ENCODE measurements around the gene B3GALNT2.
"Not testable (repeated sequence)": the region's sequence is repeated elsewhere in the genome, so short reads cannot be mapped to it uniquely, and the experiment has no call there.

The B3GALNT2 gene

DNA sequence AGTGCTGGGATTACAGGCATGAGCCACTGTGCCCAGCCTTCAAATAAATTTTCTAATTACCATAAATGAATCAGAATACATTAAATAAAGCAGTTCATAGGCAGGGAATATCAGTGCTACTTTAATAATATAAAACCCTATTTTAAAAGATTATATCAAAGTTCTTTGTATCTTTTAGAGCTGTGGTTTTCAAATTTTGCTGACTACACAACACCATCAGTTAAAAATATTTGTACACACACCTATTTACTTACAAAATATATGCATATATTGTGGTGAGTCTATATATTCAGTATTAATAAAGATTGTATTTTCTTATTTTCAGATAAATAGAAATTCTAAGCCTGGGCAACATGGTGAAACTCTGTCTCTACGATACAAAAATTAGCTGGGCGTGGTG, 18.7 kb downstream of the B3GALNT2 start:
- TF ChIP-seq, protein P1, sequence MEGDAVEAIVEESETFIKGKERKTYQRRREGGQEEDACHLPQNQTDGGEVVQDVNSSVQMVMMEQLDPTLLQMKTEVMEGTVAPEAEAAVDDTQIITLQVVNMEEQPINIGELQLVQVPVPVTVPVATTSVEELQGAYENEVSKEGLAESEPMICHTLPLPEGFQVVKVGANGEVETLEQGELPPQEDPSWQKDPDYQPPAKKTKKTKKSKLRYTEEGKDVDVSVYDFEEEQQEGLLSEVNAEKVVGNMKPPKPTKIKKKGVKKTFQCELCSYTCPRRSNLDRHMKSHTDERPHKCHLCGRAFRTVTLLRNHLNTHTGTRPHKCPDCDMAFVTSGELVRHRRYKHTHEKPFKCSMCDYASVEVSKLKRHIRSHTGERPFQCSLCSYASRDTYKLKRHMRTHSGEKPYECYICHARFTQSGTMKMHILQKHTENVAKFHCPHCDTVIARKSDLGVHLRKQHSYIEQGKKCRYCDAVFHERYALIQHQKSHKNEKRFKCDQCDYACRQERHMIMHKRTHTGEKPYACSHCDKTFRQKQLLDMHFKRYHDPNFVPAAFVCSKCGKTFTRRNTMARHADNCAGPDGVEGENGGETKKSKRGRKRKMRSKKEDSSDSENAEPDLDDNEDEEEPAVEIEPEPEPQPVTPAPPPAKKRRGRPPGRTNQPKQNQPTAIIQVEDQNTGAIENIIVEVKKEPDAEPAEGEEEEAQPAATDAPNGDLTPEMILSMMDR (IDR thresholded peaks at IDR 0.05; ENCODE audit: extremely low read depth, missing control alignments) = no peak
- DNase-seq (ENCODE audit: low spot score) = no peak

DNA sequence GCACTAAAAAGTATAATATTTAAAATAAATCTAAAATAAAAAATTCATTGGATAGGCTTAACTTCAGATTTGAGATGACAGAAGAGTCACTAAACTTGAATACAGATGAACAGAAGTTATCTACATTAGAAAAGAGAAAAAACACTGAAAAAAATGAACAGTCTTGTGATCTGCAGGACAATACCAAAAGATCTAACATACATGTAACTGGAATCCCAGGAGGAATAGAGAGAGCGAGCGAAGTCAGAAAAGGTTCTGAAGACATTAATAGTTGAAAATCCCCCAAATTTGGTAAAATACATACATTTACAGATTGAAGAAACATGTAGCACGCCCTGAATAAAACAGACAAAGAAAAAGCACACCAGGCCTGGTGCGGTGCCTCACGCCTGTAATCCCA, 21.2 kb downstream of the B3GALNT2 start:
- TF ChIP-seq, protein P1 (IDR thresholded peaks at IDR 0.05; ENCODE audit: extremely low read depth, missing control alignments) = no peak
- no peak for DNase-seq (ENCODE audit: low spot score)

GRCh38 chr1:235473806-235474205, 30.4 kb downstream of the B3GALNT2 start:
- no peak for DNase-seq (ENCODE audit: low spot score)
- TF ChIP-seq, protein P1 (IDR thresholded peaks at IDR 0.05; ENCODE audit: extremely low read depth, missing control alignments) = no peak

DNA sequence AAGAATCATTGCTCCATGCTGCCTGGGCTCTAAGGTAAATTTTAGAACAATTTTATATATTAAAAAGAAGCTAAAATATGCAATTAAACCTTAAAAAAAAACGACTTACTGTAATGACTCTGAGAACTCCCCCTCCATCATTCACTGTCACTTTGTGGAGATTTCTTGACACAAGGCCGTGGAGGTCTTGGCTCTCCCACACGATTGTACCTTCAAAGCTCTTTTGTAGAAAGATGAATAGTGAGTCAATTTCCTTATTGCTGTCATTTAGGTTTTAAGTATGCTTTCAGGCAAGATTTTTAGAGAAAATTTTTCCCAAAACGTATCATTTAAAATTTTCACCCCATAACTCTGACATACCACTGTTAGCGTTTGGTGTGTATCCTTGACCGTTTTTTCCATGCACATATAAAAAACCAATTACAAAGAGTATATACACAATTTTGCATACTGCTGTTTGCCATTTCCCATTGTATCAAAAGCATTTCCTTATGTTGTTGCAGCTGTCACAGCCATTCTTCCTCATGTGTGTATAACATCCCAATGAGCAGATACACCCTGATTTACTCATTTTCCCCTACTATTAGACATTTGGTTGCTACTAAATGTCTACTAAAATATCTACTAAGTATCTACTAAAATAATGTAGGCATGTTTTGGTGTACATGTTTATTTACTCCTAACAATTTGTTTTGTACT, 33.4 kb downstream of the B3GALNT2 start:
- TF ChIP-seq, protein P1 (IDR thresholded peaks at IDR 0.05; ENCODE audit: extremely low read depth, missing control alignments) = no peak

GRCh38 chr1:235469897-235470296, 34.4 kb downstream of the B3GALNT2 start:
- not testable (repeated sequence) for DNase-seq (ENCODE audit: low spot score)

More for the DNA sequence above, 33.4 kb downstream of the B3GALNT2 start:
- no peak for DNase-seq (ENCODE audit: low spot score)

GRCh38 chr1:235468970-235469369, 35.3 kb downstream of the B3GALNT2 start:
- TF ChIP-seq, protein P1 (IDR thresholded peaks at IDR 0.05; ENCODE audit: extremely low read depth, missing control alignments) = no peak
- no peak for DNase-seq (ENCODE audit: low spot score)

DNA sequence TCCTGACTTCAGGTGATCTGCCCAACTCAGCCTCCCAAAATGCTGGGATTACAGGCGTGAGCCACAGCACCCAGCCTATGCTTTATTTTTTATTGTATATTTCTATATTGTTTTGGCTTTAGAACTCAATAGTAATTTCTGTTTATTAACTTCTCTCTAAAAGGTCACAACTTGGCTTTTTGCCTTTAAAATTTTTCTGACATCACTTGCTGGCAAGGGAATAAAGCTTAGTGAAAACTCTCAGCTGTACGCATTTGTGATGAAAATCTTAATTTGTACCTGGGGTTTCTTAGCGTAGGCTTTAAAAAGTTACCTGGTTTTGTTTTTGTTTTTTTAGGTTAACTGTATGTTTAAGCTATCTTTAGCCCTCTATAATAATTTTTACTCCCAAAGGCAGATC, 36.2 kb downstream of the B3GALNT2 start:
- no peak for DNase-seq (ENCODE audit: low spot score)
- TF ChIP-seq, protein P1 (IDR thresholded peaks at IDR 0.05; ENCODE audit: extremely low read depth, missing control alignments) = no peak

GRCh38 chr1:235465066-235465465, 39.2 kb downstream of the B3GALNT2 start:
- DNase-seq (ENCODE audit: low spot score) = no peak

DNA sequence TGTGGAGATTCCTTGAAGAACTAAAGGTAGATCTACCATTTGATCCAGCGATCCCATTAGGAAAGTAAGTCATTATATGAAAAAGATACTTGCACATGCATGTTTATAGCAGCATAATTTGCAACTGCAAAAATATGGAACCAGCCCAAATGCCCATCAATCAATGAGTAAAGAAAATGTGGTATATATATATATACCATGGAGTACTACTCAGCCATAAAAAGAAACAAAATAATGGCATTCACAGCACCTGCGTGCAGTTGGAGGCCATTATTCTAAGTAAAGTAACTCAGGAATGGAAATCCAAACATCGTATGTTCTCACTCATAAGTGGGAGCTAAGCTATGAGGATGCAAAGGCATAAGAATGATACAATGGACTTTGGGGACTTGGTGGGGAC, 41.4 kb downstream of the B3GALNT2 start:
- DNase-seq (ENCODE audit: low spot score) = not testable (repeated sequence)

More at GRCh38 chr1:235465066-235465465, 39.2 kb downstream of the B3GALNT2 start:
- TF ChIP-seq, protein P1 (IDR thresholded peaks at IDR 0.05; ENCODE audit: extremely low read depth, missing control alignments) = no peak
